Measurements from ENCODE around the gene LRFN2. TPM values are rescaled to one million over a fixed set of nuclear protein-coding genes. Genes with fewer than 3 reads are reported as not detected.

The LRFN2 gene
- total RNA-seq, 1 donor from 2014 or later, result not detected

GRCh38 chr6:40439026-40439800, 148.0 kb downstream of the LRFN2 start:
- Mint-ChIP-seq H3K4me3 (no peak overlapping the region), H3K9me3 (no peaks in the 10 kb centered on the region), H3K36me3 (no peaks in the 10 kb centered on the region), H3K27ac (no peak overlapping the region), H3K27me3 (ENCODE audit: low read depth) (peaks cover 7% of the 10 kb centered on the region), H3K4me1 (peaks cover 2% of the 10 kb centered on the region)
- TF ChIP-seq, protein P1, sequence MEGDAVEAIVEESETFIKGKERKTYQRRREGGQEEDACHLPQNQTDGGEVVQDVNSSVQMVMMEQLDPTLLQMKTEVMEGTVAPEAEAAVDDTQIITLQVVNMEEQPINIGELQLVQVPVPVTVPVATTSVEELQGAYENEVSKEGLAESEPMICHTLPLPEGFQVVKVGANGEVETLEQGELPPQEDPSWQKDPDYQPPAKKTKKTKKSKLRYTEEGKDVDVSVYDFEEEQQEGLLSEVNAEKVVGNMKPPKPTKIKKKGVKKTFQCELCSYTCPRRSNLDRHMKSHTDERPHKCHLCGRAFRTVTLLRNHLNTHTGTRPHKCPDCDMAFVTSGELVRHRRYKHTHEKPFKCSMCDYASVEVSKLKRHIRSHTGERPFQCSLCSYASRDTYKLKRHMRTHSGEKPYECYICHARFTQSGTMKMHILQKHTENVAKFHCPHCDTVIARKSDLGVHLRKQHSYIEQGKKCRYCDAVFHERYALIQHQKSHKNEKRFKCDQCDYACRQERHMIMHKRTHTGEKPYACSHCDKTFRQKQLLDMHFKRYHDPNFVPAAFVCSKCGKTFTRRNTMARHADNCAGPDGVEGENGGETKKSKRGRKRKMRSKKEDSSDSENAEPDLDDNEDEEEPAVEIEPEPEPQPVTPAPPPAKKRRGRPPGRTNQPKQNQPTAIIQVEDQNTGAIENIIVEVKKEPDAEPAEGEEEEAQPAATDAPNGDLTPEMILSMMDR (IDR thresholded peaks at IDR 0.05; ENCODE audit: unreplicated experiment), result no peak
- DNase-seq (ENCODE audit: low spot score in 2 of 2, unreplicated experiment in 2 of 2), result no peak

DNA sequence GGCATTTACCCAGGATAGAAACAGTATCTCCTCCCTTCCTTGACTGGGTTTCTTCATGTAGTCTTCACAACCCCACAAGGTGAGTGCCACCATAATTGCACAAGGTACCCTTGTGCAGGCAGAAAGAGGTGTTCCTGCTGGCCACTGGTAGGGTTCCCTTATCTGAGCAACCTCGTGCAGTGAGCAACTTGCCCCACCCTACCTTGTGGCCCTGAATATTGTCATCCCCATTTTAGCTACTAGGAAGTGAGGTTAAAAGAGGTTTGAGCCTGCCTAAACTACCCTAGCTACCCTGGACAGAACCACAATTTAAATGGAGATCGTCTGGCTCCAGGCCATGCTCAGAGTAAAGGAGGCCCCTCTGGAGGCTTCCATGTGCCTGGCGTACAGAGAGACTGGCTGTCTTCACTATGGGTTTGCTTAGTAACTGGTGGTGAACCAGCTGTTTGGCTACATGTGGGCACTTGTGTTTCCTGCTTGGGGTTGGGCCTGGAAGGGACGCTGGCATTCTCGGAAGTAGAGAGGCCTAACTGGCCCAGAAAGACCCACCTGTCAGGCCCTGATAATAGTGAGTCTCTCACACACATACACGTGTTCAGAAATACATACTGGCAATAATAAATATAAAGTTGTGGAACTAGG, 148.8 kb downstream of the LRFN2 start:
- H3K27me3 Mint-ChIP-seq (ENCODE audit: low read depth), result peaks cover 7% of the 10 kb centered on the region
- no peaks in the 10 kb centered on the region for H3K9me3 Mint-ChIP-seq
- H3K4me3 Mint-ChIP-seq, result no peak overlapping the region
- TF ChIP-seq, protein P1 (IDR thresholded peaks at IDR 0.05; ENCODE audit: unreplicated experiment), result no peak
- peaks cover 2% of the 10 kb centered on the region for H3K4me1 Mint-ChIP-seq
- H3K27ac Mint-ChIP-seq, result no peak overlapping the region
- no peak for DNase-seq (ENCODE audit: low spot score in 2 of 2, unreplicated experiment in 2 of 2)
- H3K36me3 Mint-ChIP-seq, result no peaks in the 10 kb centered on the region

DNA sequence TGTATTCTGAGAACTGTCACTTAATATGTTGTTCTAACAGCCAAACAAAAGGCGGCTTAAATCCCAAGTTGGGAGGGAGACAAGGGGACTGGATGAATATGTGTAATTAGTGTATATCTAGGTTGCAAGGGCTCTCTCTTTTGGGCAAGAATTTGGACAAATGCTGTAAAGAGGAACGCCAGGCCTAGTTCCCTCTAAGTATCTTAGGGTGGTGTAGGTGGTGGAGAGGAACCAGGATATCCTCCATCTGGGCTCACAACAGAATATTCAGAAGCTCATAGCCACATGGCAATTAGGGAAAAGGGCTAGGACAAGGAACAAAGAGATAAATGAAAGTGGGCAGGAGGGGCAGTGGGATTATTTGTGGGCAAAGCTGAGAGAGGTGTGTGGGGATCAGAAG, 149.5 kb downstream of the LRFN2 start:
- TF ChIP-seq, protein P1 (IDR thresholded peaks at IDR 0.05; ENCODE audit: unreplicated experiment), result no peak
- Mint-ChIP-seq H3K4me3 (no peak overlapping the region), H3K27me3 (ENCODE audit: low read depth) (peaks cover 9% of the 10 kb centered on the region), H3K4me1 (peaks cover 2% of the 10 kb centered on the region), H3K36me3 (no peaks in the 10 kb centered on the region), H3K27ac (no peak overlapping the region), H3K9me3 (no peaks in the 10 kb centered on the region)
- no peak for DNase-seq (ENCODE audit: low spot score in 2 of 2, unreplicated experiment in 2 of 2)

- Mint-ChIP-seq H3K27me3 (ENCODE audit: low read depth) (peaks cover 9% of the 10 kb centered on the region), H3K27ac (no peak overlapping the region), H3K36me3 (no peaks in the 10 kb centered on the region), H3K9me3 (no peaks in the 10 kb centered on the region), H3K4me3 (no peak overlapping the region), H3K4me1 (peaks cover 2% of the 10 kb centered on the region)
- TF ChIP-seq, protein P1 (IDR thresholded peaks at IDR 0.05; ENCODE audit: unreplicated experiment), result no peak
- no peak for DNase-seq (ENCODE audit: low spot score in 2 of 2, unreplicated experiment in 2 of 2)
These were observed 150.2 kb downstream of the LRFN2 start for GRCh38 chr6:40436685-40437604.

- H3K36me3 Mint-ChIP-seq, result no peaks in the 10 kb centered on the region
- H3K9me3 Mint-ChIP-seq, result no peaks in the 10 kb centered on the region
- no peaks in the 10 kb centered on the region for H3K4me1 Mint-ChIP-seq
These were observed 154.2 kb downstream of the LRFN2 start for GRCh38 chr6:40432982-40433381.

More at GRCh38 chr6:40432982-40433381, 154.2 kb downstream of the LRFN2 start:
- Mint-ChIP-seq H3K27ac (no peak overlapping the region), H3K4me3 (no peak overlapping the region), H3K27me3 (ENCODE audit: low read depth) (peaks cover 25% of the 10 kb centered on the region)
- DNase-seq (ENCODE audit: low spot score in 2 of 2, unreplicated experiment in 2 of 2), result no peak
- TF ChIP-seq, protein P1 (IDR thresholded peaks at IDR 0.05; ENCODE audit: unreplicated experiment), result no peak

Data from mesothelial cell of epicardium (in vitro differentiated cells).